T follicular helper cell (primary cell): ENCODE data around the gene CKAP4.

ENCODE experiments used
- DNase-seq: peaks from one replicate; pipeline ENCODE4 v3.0.0-alpha.2; 2020; ENCODE audit warnings: low read depth

CKAP4 gene

DNA sequence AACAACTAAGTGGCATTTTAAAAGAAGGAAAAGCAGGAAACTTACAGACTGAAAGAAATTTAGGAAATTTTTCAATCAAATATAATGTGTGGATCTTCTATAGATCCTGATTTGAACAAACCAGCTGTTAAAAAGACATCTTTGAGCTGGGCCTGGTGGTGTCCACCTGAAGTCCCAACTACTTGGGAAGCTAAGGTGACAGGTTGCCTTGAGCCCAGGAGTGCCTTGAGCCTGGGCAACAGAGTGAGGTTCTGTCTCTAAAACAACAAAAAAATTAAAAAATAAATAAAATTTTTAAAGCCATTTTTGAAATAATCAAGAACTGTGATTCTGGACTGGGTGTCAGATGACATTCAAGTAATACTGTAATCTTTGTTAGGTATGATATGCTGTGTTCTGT lies 7.0 kb downstream of the CKAP4 start:
- DNase-seq = no peak

DNA sequence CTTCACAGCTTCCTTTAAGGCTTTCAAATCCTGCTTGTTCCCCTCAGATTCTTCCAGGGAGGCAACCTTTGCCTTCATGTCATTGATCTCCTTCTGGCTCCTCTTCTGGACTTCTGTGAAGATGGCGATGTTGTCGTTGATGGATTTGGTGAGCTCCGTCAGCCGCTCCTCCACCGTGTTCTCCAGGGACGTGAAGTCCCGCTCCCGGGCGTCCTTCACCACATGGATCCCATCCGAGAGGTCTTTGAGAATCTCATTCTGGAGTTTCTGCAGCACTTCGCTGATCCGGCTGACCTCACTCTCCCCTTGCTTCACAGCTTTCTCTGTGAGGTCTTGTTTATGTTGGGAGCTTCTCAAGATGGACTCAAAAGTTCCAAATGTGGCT lies 7.9 kb downstream of the CKAP4 start:
- DNase-seq = no peak

DNA sequence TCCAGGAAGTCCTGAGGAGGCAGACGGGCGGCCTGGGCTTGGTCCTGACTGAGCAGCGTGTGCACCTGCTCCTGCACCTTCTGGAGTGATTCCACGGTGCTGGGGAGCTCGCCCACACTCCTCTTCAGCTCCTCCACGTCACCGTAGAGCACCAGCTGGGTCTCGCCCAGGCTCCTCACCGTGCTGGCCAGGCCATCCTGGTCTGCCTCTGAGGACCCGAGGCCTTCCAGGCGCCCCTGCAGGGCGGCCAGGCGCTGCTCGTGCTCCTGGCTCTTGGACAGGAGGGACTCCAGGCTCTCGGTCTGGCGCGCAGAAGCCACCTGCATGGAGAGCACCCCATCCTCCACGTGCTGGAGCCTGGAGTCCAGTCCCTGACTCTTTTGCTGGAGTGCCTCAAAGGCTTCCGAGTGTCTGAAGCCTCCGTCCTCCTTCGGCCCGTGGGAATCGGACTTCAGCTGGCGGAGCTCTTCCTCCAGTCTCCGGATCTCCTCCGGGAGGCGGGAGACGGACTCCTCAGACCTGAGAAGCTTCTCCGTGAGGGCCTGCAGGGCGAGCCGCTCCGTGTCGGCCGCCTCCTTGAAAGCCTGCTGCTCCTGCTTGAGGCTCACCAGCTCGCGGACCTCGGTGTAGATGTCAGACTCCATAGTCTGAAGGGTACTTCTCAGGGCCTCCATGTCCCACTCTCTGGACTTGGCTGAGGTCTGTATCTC lies 8.4 kb downstream of the CKAP4 start:
- DNase-seq = no peak

DNA sequence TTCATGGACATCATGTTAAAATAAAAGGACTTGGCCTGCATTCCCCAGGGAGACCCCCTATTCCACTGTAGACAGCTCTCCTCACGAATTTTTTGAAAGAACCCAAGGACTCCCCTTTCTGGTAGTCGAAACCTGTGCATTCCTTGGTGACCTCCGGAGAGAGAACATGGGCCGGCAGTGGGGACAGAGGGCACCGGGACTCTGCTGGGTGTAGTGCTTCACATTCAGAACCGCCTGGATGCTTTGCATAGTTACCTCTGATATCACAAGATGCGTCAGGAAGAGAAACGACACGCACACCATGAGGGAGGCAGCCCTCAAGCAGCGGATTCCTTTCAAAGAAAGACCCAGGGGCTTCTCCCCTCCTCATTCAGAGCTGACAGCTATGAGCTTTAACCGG lies 9.7 kb downstream of the CKAP4 start:
- no peak for DNase-seq

DNA sequence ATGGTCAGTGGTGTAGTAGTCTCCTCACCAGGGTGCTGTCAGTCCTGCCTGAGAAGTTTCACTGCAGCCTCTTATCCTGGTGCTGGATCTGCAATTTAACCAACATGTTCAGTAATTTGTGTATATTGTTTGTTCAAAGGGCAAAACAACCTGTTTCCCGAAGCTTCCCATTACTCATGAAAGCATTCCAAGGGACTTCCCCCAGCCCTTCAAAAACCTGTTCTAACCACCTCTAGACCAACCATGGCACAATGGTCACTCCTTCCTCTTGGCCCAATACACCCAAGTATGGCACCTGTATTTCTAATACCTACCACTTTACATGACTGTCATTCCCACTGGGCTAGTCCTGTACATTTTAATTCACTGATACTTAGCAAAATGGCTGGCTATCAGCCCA lies 12.1 kb downstream of the CKAP4 start:
- no peak for DNase-seq

DNA sequence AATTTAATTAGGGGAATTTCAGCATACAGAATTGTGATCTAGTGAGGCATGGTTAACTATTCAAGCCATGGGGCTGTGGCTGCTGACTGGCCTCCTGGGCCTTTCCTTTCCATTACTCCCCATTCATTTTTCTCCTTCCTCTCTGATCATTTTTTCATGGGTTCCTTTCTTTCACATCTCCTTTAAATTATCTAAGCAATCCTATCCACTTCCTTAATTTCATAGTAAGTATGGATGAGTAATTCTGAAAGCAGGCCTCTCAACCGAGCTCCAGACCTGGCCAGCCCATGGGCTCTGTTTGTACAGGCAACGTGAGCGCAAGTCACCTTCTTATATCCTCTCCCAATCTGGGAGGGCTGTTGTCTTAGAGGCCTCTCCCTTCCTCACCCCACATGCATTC lies 13.4 kb downstream of the CKAP4 start:
- DNase-seq = no peak

DNA sequence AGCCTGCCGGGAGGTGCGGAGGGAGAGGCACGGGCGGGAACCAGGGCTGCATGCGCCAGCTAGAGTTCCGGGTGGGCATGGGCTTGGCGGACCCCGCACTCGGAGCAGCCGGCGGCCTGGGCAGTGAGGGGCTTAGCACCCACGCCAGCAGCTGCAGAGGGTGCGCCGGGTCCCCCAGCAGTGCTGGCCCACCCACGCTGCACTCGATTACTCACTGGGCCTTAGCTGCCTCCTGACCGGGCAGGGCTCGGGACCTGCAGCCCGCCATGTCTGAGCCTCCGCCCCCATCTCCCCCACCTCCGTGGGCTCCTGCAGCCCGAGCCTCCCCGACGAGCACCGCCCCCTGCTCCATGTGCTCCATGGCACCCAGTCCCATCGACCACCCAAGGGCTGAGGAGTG lies 14.8 kb downstream of the CKAP4 start:
- no peak for DNase-seq

DNA sequence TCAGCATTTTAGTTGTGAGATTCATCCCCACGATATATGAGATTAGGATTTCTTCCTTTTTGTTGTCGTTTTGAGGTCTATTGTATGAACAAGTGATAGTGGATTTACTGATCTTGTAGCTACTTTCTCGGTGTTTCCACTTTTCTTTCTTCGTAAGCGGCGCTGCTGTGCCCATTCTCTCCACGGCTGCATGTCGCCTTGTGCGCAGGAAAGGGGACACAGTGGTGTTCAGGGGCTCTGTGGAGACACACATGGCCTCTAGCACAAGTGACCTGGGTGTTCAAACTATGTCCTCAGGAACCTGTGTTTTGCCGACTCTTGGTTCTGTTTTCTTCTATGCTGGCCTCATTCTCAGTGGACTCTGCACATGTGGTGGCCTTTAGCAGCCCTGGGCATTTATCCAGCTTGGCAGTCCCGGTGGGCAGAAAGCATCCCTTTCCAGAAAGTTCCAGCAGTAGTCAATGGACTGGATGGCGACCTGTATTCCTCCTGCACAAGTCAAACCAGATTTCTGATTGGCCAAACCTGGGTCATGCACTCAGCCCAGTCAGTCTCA lies 18.7 kb downstream of the CKAP4 start:
- DNase-seq = no peak

DNA sequence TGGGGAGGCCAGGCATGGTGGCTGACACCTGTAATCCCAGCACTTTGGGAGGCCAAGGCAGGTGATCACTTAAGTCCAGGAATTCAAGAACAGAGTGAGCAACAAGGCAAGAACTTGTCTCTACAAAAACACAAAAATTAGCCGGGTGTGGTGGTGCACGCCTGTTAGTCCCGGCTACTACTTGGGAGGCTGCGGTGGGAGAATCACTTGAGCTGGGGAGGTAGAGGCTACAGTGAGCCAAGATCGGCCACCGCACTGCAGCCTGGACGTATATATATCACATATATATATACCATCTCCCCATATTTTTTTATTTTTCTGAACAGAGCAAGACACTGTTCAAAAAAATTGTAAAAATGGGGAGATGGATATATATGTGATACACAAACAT lies 19.5 kb downstream of the CKAP4 start:
- no peak for DNase-seq

DNA sequence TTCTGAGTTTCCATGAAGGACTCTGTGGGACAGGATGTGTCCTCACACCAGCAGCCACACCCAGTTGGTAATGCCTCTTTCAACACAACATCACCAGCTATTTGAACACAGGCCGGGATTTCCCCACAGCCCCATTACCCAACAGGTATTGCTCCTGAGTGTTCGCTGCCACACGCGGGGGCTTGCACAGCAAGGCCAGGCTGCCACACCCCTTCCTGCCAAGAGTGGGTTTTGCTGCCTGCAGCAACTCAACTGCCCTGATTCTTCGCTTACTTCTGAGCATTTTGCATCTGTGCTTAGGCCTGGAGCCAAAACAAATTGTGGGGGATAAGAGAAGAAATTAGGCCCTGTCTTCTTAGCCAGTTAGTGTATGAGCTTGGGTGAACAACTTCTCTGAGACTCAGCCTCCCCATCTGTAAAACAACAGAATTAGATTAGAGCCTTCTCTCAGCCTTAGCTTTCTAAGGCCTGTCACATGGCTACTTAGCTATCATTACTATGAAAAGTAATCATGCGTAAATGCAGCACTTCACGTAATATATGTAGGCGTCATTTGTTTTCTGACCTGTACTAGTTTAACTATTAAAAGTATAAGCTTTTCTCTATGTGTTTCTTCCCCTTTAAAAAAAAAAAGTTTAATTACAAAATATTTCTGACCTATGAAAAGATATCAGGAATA lies 20.0 kb downstream of the CKAP4 start:
- peak; percentile 42 for DNase-seq

DNA sequence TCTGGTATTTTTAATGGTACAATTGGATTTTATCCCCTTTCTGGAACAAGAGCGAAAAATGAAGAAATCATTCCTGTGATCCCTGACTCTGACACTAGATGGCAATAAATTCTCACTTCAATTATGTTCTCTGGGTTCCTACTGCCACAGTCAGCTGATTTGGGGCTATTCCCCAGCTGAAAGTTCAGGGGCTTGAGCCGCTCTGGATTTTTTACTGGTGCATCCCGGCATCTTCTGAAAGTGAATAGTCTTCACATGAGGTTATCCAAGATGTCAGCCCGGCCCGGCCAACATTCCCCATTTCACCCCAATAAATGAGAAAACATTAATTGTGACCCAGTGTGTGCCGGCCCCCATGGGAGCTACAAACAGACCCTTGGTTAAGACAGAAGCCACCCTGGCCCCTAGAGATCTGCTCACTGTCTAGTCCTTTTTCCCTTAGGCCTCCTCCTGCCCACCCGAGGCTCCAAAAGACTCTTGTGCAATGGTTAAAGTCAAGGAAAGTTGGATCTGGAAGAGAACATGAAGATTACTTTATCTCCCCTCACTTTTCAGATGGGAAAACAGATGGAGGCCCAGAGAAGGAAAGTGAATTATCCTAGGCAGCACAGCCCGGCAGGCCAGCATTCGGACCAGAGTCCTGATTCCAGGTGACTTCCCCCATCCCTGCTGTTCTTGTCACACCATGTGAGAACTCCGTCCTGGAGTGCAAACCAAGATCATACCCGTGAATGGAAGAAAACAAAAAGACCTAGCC lies 20.8 kb downstream of the CKAP4 start:
- DNase-seq = no peak

DNA sequence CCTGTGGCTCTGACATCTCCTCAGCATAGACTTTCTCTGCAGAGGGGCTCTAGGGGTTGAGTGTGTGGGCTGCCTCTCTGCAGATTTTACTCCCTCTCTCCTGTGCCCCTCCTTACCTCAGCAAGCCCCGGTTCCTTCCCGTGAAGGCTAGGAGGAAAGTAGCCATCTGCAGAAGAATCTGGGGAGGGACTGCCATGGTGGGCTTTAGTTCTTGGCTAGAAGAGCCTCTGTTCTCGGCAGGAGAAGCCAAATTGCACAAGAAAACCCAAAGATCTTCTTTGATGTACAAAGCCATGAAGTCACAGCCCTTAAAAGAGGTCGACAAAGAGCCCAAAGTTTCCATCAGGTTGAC lies 23.5 kb downstream of the CKAP4 start:
- DNase-seq = no peak

DNA sequence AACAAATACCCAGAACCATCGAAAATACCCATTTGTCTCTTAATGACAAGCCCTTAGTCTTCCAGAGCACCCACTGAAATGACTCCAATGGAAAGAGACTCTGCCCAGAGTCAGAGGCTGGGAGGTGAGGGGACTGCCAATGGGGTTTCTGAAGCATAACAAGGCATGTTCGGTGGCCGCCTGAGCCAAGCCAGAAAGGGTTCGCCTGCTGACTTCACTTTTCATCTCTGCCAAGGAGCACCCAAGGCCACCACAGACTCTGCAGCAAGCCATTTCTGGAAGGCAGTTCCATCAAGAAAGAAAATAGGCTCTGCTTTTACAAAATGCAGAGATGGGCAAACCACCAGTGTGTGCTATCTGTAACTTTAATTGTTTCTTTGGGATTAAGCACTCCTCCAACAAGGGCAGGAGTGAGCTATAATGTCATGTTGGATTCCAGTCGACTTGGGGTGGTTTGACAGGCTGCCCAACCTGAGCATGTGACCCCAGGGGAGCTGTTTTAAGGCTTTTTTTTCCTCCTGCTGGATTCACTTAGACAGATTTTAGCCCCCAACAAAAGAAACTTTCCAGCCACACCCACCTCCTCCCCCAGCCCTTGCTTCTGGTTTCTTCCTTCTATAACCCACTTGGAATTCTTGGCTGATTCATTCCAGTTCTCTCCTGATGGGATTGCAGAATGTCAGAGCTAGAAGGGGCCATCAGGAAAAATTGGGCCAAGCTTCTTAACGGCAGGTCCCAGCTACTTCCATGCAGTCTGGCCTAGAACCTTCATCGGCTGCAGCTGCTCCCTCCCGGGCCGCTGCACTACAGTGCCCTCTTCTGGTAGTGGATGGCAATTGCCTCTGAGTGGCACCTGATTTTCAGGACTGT lies 24.1 kb downstream of the CKAP4 start:
- peak; percentile 55 for DNase-seq

DNA sequence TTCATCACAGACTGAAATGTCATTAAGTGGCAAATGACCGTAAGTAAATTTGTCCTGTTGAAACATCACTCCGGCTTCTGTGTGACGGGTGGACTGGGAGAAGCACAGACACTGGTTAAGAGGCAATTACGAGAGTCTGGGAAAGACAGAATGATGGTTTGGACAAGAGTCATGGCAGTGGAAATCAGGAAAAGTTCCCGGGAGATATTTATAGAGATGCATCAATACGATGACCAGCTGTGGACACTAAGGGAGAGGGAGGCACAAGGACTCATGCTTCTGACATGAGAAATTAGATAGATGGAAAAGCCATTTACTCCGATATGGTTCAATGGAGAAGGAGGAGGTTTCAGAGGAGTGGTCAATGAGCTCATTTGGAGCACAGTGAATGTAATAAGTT lies 27.3 kb downstream of the CKAP4 start:
- no peak for DNase-seq

DNA sequence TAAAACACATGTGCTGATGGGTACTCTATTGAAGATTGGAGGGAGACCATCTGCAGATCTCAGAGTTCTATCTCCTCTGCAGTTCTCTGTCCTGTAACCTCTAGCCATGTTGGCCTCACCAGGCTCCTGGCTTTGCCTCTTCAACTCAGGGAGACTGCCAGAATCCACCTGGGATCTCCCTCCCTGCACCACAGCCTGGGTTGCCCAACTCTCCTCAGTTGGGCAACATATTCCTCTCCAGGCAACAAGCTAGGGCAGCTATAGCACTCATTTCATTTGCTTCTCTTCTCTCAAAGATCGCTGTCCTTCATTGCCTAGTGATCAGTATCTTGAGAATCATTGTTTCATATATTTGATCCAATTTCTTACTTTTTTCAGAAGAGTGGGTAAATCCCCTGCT lies 28.8 kb downstream of the CKAP4 start:
- no peak for DNase-seq

DNA sequence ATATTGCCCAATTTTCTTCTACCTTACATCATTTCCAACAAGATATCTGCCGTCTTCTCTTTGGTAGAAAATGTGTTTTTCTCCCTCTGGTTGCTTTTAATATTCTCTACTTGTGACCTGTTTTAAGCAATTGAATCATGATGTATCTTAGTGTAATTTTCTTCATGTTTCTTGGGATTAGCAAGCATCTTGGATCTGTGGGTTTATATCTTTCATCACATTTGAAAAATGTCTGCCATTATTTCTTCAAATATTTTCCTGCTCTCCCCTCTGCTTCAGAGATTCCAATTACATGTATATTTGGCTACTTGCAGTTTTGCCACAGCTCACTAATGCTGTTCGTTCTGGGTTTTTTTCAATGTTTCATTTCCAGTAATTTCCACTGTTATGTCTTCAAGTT lies 30.1 kb downstream of the CKAP4 start:
- no peak for DNase-seq

DNA sequence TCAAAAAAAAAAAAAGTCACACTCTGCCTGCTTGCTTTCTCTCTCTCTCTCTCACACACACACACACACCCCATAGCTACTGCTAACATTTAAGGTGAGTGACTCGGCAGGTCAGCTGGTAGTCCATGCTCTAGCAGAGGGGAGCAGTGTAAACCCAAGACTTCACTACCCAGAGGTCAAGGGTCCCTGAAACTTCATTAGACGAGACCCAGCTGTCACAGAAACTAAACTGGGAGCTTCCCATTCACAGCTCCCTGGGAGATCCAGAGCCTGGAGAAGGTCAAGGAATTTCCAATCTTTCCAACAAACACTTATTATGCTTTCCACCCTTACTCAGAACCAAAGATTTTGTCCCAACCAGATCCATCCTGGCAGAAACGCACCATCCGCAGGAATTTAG lies 33.2 kb downstream of the CKAP4 start:
- no peak for DNase-seq

DNA sequence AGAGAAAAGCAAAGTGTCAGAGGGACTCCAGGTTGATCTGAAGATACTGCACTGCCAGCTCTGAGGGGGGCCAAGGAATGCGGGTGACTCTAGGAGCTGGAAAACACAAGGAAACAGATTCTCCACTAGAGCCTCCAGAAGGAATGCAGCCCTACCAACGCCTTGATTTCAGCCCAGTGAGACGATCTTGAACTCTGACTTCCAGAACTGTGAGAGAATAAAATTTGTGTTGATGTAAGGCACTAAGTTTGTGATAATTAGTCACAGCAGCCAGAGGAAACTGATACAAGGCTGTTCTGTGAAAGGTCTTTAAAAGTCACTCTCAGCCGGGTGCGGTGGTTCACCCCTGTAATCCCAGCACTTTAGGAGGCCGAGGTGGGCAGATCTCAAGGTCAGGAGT lies 34.2 kb downstream of the CKAP4 start:
- no peak for DNase-seq

DNA sequence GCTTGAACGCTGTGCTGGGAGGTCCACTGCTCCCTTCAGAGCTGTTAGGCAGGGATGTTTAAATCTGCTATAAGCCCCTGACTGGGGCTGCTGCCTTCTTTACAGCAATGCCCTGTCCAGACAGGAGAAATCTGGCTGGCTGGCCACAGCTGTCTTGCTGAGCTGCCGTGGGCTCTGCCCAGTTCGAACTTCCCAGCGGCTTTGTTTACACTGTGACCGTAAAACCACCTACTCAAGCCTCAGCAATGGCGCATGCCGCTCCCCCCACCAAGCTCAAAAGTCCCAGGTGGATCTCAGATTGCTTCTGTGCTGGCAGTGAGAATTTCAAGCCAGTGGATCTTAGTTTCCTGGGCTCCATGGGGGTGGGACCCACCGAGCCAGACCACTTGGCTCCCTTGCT lies 35.8 kb downstream of the CKAP4 start:
- no peak for DNase-seq

DNA sequence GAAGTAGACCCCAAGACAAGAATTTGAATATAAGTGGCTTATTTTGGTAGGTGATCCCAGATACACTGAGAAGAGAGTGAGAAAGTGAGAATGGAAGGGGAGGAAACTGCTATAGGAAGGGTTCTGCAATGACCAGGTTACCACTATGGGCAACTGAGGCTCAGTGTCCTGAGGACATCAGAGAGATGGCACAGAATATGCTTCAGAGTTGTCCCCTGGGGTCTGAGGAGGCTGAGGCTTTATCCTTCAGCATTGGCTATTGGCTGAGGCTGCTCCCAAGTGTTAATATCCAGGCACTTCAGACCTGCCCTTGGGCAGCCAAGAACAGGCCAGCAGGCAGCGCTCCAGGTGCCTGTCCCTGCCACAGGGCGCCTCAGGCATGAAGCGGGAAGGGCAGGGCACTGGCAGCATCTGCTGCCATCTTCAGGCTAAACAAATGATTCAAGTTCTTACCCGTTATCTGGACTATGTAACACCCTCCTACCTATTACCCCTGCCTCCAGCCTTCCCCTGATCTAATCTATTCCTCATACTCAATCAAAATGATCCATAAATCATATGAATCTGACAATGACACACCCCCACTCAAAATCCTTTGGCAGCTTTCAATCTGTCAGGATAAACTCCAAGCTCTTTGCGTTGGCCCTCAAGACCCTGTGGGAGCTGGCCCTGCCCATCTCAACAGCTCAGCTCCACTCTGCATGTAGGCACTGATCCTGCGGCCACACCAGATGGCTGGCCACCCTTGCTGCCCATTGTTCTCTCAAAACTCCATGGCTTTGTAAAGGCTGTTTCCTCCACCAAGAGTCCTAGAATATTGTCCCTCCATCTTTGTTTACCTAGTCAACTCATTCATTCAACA lies 42.4 kb downstream of the CKAP4 start:
- DNase-seq = no peak

DNA sequence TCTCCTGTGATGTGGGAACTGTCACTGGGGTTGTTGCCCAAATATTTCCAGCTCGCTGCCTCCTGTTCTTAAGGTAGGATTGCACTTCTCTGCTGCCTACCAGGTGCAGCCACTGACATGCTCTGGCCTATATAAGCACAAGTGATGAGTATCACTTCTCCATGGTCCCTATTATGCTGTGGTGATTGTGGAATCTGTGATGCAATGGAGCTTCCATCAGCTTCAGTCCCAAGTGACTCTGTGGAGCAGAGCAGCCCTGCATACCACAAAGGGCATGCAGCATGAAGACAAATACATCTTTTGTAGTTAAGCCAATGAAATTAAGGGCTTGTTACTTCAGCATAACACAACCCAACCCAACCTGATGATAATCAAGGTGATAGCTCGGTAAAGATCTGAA lies 43.5 kb downstream of the CKAP4 start:
- DNase-seq = no peak
